Measurements from ENCODE around the gene RASL12.
"Not testable (repeated sequence)": the region's sequence is repeated elsewhere in the genome, so short reads cannot be mapped to it uniquely, and the experiment has no call there.

Gene RASL12

GRCh38 chr15:65020419-65020818, 47.4 kb downstream of the RASL12 start:
- no peak for DNase-seq

- not testable (repeated sequence) for DNase-seq
Observed at GRCh38 chr15:65011198-65011597, 56.6 kb downstream of the RASL12 start.

- no peak for DNase-seq
Observed at GRCh38 chr15:65008983-65009382, 58.8 kb downstream of the RASL12 start.

- DNase-seq, result no peak
Observed at GRCh38 chr15:65006876-65007275, 60.9 kb downstream of the RASL12 start.

GRCh38 chr15:65004993-65005392, 62.8 kb downstream of the RASL12 start:
- no peak for DNase-seq

Measured in stimulated activated CD4-positive, alpha-beta T cell treated with anti-CD3 and anti-CD28 coated beads, Interleukin-2, amount 100 ng/mL, for 48 hours (primary cell).